ENCODE data around the gene SMAD1. TPM values are rescaled to one million over a fixed set of nuclear protein-coding genes. Genes with fewer than 3 reads are reported as not detected.

SMAD1 gene
- total RNA-seq, 1 experiment from 2014 or later = 15.4 TPM

- H3K9me3 Mint-ChIP-seq = peaks cover 44% of the 10 kb centered on the region
- no peak overlapping the region for H3K27ac Mint-ChIP-seq
- H3K4me3 Mint-ChIP-seq = no peak overlapping the region
- ChIA-PET POLR2A (no interaction called here), CTCF (no interaction called here)
- ATAC-seq = no peak
- H3K27me3 Mint-ChIP-seq (ENCODE audit: low read depth) = peaks cover 5% of the 10 kb centered on the region
- DNase-seq (ENCODE audit: low spot score) = no peak
- peaks cover 14% of the 10 kb centered on the region for H3K36me3 Mint-ChIP-seq
- TF ChIP-seq RELA (CRISPR knock-in tag; IDR thresholded peaks at IDR 0.05; ENCODE audit: borderline replicate concordance) = no peak
- no peak for TF ChIP-seq ELF4 (CRISPR knock-in tag; IDR thresholded peaks at IDR 0.05; ENCODE audit: low read depth)
- no peak for TF ChIP-seq SP1 (CRISPR knock-in tag; conservative IDR thresholded peaks at IDR 0.05)
- TF ChIP-seq ZNF425 (CRISPR knock-in tag; conservative IDR thresholded peaks at IDR 0.05) = no peak
- no peak for TF ChIP-seq ZNF138 (CRISPR knock-in tag; conservative IDR thresholded peaks at IDR 0.05)
- TF ChIP-seq MAX (CRISPR knock-in tag; IDR thresholded peaks at IDR 0.05) = no peak
- no peak for TF ChIP-seq RORB (CRISPR knock-in tag; IDR thresholded peaks at IDR 0.05)
- no peak for TF ChIP-seq E2F5 (CRISPR knock-in tag; IDR thresholded peaks at IDR 0.05)
- no peaks in the 10 kb centered on the region for H3K4me1 Mint-ChIP-seq
Measured at GRCh38 chr4:145564540-145564939, 82.9 kb downstream of the SMAD1 start.

- H3K4me3 Mint-ChIP-seq = no peak overlapping the region
- ChIA-PET CTCF (no interaction called here), POLR2A (no interaction called here)
- peaks cover 44% of the 10 kb centered on the region for H3K9me3 Mint-ChIP-seq
- peaks cover 5% of the 10 kb centered on the region for H3K27me3 Mint-ChIP-seq (ENCODE audit: low read depth)
- DNase-seq (ENCODE audit: low spot score) = no peak
- TF ChIP-seq FOXJ3 (CRISPR knock-in tag; IDR thresholded peaks at IDR 0.05; ENCODE audit: borderline replicate concordance) (no peak), ZNF512 (CRISPR knock-in tag; IDR thresholded peaks at IDR 0.05; ENCODE audit: borderline replicate concordance) (no peak), ESRRA (CRISPR knock-in tag; IDR thresholded peaks at IDR 0.05; ENCODE audit: borderline replicate concordance) (no peak), CDX4 (CRISPR knock-in tag; IDR thresholded peaks at IDR 0.05; ENCODE audit: borderline replicate concordance) (no peak), NFATC4 (CRISPR knock-in tag; IDR thresholded peaks at IDR 0.05) (no peak), CTCF (IDR thresholded peaks at IDR 0.05) (no peak), CREM (CRISPR knock-in tag; IDR thresholded peaks at IDR 0.05) (no peak), FOXP4 (CRISPR knock-in tag; IDR thresholded peaks at IDR 0.05) (no peak), NR3C1 (CRISPR knock-in tag; conservative IDR thresholded peaks at IDR 0.05; ENCODE audit: low read depth) (no peak), OVOL2 (CRISPR knock-in tag; IDR thresholded peaks at IDR 0.05; ENCODE audit: borderline replicate concordance) (no peak)
- no peak overlapping the region for H3K27ac Mint-ChIP-seq
- ATAC-seq = no peak
- H3K4me1 Mint-ChIP-seq = no peaks in the 10 kb centered on the region
- peaks cover 14% of the 10 kb centered on the region for H3K36me3 Mint-ChIP-seq
Measured at GRCh38 chr4:145565328-145565727, 83.7 kb downstream of the SMAD1 start.
